ENCODE measurements around the gene TSHZ2.

DNA sequence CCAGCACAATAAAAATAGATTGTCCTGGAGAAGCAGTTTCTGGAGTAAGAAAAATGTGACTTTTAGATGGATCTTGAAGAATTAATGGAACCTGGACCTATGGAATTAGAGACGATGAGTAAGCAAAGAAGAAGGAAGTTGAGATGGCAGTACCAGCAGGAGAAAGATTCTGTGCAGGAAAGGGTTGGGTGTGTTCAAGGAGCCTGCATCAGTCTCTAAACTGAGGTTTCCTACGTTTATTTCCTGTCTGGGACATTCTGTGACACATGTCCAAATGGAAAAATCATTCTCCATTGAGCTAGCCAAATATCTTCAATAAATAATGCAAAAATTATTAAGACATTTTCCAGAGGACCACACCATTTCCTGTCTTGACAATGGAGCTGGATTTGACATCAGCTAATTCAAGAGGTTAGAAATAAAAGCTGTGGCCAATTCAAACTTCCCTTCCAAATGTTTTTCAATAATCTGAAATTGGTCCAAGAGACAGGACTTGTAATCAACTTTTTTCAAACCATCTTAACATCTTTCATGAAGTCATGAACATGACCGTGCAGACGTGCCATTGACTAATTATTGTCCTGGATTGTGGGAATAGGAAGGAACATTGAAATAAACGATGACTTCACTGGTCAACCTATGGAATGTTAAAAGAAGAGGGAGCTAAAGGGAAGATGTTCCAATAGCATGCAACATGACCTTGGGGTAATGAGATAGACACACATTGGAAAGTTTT is 423.2 kb downstream of the TSHZ2 start:
- no peak for TF ChIP-seq POLR2AphosphoS5 (IDR thresholded peaks at IDR 0.05; ENCODE audit: insufficient read depth in 1 of 2, low read depth in 1 of 2)
- TF ChIP-seq, protein P1, sequence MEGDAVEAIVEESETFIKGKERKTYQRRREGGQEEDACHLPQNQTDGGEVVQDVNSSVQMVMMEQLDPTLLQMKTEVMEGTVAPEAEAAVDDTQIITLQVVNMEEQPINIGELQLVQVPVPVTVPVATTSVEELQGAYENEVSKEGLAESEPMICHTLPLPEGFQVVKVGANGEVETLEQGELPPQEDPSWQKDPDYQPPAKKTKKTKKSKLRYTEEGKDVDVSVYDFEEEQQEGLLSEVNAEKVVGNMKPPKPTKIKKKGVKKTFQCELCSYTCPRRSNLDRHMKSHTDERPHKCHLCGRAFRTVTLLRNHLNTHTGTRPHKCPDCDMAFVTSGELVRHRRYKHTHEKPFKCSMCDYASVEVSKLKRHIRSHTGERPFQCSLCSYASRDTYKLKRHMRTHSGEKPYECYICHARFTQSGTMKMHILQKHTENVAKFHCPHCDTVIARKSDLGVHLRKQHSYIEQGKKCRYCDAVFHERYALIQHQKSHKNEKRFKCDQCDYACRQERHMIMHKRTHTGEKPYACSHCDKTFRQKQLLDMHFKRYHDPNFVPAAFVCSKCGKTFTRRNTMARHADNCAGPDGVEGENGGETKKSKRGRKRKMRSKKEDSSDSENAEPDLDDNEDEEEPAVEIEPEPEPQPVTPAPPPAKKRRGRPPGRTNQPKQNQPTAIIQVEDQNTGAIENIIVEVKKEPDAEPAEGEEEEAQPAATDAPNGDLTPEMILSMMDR (IDR thresholded peaks at IDR 0.05) = no peak

Data from vagina (tissue), 2 donors.